ENCODE data around the gene LDLRAD4. TPM values are rescaled to one million over a fixed set of nuclear protein-coding genes. Genes with fewer than 3 reads are reported as not detected.
"Not testable (repeated sequence)": the region's sequence is repeated elsewhere in the genome, so short reads cannot be mapped to it uniquely, and the experiment has no call there.

LDLRAD4 gene
- total RNA-seq, 3 donors from 2014 or later, result 17.5 to 20.4 (median 18.3) TPM

DNA sequence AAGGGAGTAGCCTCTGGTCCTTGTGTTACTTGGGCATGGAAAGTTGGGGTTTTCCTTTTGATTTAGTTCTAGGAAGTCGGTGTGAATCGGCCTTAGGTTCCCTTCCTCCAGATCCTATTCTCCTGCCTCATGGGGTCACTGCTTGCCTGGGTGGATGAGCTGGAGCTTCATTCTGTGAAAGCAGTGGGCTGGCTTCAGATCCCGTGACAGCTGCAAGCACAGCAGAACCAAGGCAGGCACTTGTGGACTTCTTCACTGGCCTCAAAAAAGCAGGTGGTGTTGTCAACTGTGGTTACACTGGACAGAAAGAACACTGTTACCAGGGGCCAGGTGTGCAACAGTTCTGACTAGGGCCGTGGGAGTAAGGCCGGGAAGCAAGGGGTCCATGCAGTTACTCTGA lies 243.4 kb downstream of the LDLRAD4 start:
- no peak overlapping the region for H3K4me3 Mint-ChIP-seq
- no peaks in the 10 kb centered on the region for H3K27me3 Mint-ChIP-seq (ENCODE audit: low read depth)
- peaks cover 12% of the 10 kb centered on the region for H3K36me3 Mint-ChIP-seq (ENCODE audit: insufficient read depth)
- no peak for ATAC-seq
- peaks cover 55% of the 10 kb centered on the region for H3K4me1 Mint-ChIP-seq (ENCODE audit: low read depth)
- H3K9me3 Mint-ChIP-seq, result peaks cover 3% of the 10 kb centered on the region
- DNase-seq, result no peak

DNA sequence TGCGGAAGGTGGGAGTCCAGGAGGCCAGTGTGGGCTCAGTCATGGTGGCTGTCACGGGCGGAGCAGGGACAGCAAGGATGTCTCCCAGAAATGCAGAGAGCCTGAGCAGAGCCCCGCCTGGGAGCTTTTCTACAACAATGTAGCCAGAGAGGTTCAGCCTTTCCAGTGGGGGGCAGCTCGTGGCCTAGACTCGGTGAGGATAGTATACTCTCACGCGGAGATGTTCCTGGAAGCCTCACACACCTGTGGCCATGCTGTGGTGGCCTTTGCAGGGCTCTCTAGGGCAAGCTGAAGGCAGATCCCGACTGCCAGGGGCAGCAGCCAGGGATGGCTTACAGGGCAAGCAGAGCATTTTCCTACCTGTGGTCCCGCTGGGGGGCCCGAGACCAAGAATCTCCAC lies 244.1 kb downstream of the LDLRAD4 start:
- no peak for DNase-seq
- Mint-ChIP-seq H3K36me3 (ENCODE audit: insufficient read depth) (peaks cover 14% of the 10 kb centered on the region), H3K27me3 (ENCODE audit: low read depth) (no peaks in the 10 kb centered on the region), H3K9me3 (peaks cover 3% of the 10 kb centered on the region), H3K4me3 (no peak overlapping the region), H3K4me1 (ENCODE audit: low read depth) (peaks cover 56% of the 10 kb centered on the region)
- ATAC-seq, result no peak

DNA sequence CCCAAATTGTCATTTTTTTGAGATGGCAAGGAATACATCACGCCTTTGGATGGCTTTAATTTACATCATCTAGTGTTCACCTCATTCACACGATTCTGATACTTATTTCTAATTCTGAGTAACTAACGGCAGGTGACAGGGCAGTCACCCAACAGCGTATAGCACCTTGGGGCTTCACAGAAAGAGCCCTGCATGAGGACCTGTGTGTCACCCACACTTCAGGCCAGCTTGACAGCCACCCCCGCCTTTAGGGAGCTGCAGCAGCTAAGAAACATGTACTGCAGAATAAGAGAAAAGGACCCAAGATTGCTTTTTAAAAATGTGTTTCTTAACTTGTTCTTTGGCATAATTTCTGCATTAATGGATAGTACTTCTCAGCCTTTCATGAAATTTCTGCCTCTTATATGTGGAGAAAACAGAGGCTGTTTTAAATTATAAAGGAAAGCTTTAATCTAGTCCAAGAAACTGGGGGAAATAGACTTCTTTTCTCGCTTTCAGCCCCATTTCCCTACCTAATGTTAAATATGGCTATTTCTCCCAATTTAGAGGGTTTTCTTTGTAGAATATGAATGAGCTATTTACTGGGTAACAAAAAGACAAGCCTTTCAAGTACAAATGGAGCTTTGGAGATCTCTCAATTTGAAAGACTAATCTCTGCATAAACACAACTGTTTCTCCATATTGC lies 245.1 kb downstream of the LDLRAD4 start:
- peaks cover 14% of the 10 kb centered on the region for H3K36me3 Mint-ChIP-seq (ENCODE audit: insufficient read depth)
- no peaks in the 10 kb centered on the region for H3K27me3 Mint-ChIP-seq (ENCODE audit: low read depth)
- peak overlapping the region; percentile 21 for H3K4me3 Mint-ChIP-seq
- H3K4me1 Mint-ChIP-seq (ENCODE audit: low read depth), result peaks cover 58% of the 10 kb centered on the region
- peaks cover 3% of the 10 kb centered on the region for H3K9me3 Mint-ChIP-seq
- DNase-seq, result peak; percentile 15
- ATAC-seq, result peak; percentile 63 to 66

DNA sequence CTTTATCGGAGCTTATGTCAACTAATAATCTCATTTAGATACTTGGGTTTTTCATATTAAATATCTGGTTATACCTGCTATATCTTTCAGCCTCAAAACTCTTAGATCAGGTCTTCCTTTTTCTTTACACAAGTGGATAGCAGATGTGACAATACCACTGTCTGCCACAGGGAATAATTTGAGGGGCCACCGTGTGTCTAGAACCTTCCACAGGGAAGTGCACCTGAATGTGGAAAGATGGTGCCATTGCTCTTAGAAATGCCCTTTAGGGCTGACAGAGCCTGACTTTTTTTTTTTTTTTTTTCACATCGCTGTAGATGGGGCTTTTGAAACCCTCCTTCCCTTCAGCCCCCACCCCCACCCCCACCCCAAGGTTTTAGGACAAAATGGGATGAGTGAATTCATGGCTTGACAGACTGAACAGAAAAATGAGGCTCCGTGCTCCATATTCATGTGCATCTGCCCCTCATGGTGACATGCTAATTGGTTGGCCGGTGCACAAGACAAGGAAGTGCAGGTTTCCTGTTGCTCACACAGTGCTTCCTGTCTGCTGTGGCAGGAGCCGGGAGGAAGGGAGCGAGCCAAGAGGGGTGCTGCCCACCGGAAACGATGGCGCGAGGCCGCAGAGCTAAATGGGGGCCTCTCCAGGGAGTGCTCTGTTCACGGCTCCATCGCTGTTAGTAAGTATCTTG lies 246.0 kb downstream of the LDLRAD4 start:
- Mint-ChIP-seq H3K36me3 (ENCODE audit: insufficient read depth) (peaks cover 18% of the 10 kb centered on the region), H3K4me3 (peak overlapping the region; percentile 88), H3K27me3 (ENCODE audit: low read depth) (no peaks in the 10 kb centered on the region), H3K9me3 (peaks cover 3% of the 10 kb centered on the region), H3K4me1 (ENCODE audit: low read depth) (peaks cover 66% of the 10 kb centered on the region)
- DNase-seq, result peak; percentile 42
- ATAC-seq, result peak; percentile 85 to 89

DNA sequence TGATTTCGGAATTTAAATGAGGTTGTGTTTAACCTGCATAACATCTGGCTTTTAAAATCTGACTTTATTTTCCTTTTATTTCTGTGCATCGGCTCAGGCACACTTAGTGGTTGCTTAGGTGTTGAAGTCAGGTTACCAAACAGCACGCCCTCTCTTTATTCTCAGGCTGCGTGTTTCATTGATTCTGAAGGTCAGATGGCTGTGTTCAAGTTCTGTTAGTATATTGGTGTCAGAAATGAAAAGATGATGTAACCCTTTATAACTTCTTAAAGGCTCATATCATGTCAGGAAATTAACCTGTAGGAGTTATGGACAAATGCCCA lies 246.5 kb downstream of the LDLRAD4 start:
- no peaks in the 10 kb centered on the region for H3K27me3 Mint-ChIP-seq (ENCODE audit: low read depth)
- peak overlapping the region; percentile 88 for H3K4me3 Mint-ChIP-seq
- peaks cover 3% of the 10 kb centered on the region for H3K9me3 Mint-ChIP-seq
- ATAC-seq, result peak; percentile 16 to 26
- peaks cover 66% of the 10 kb centered on the region for H3K4me1 Mint-ChIP-seq (ENCODE audit: low read depth)
- H3K36me3 Mint-ChIP-seq (ENCODE audit: insufficient read depth), result peaks cover 19% of the 10 kb centered on the region
- DNase-seq, result no peak

DNA sequence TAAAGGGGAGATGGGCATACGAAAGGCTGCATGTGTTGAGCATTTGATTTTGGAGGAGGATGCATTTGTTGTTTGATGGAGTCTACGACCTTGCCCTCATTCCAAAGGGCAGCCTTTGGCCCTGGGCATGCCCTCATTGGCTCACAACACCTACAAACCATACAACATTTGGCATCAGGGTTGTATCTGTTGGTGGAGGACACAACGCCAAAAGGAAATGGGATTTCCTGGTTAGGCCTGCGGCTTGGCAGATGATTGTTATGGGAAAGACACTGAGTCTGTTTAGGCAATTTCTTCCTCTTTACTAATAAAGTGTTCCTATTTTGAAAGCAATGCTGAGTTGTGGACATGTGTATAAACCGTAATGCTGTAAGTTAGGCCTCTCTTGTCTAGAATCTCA lies 246.9 kb downstream of the LDLRAD4 start:
- ATAC-seq (peak; percentile 6 to 8), DNase-seq (no peak)
- Mint-ChIP-seq H3K4me1 (ENCODE audit: low read depth) (peaks cover 69% of the 10 kb centered on the region), H3K9me3 (peaks cover 3% of the 10 kb centered on the region), H3K27me3 (ENCODE audit: low read depth) (no peaks in the 10 kb centered on the region), H3K36me3 (ENCODE audit: insufficient read depth) (peaks cover 19% of the 10 kb centered on the region), H3K4me3 (peak overlapping the region; percentile 88)

DNA sequence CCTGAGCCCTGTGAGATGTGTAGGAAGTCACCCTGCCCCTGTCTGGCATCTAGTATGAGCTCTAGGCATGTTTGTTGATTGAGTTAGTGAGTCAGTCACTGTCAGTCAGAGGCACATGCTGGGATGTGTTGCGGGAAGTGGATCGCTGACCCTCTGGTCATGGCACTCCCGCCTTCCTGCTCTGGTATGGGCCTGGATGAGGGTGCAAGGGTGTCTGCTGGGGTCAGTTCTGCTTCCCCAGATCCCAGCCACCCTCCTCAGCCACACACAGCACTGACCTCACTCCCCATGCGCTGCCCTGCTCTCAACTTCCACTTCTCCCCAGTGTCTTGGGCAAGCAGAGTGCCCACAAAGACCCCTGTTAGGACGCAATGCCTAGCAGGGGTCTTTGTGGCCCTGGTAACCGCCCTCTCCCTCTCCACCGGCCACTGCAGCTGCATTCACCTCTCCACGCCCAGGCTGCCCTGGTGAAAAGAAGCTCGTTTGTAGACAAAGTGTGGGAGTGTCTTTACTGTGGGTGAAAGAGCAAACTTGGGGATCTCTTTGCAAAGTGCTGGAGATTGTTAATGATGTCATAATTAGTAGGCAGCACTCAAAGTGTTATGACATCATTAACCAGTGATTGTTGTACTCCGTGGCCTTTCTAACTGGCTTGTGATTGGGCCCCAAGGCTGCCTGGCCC lies 252.1 kb downstream of the LDLRAD4 start:
- Mint-ChIP-seq H3K27me3 (ENCODE audit: low read depth) (no peaks in the 10 kb centered on the region), H3K4me1 (ENCODE audit: low read depth) (peaks cover 40% of the 10 kb centered on the region), H3K36me3 (ENCODE audit: insufficient read depth) (peaks cover 46% of the 10 kb centered on the region), H3K4me3 (no peak overlapping the region), H3K9me3 (peaks cover 3% of the 10 kb centered on the region)
- ATAC-seq (no peak), DNase-seq (no peak)

DNA sequence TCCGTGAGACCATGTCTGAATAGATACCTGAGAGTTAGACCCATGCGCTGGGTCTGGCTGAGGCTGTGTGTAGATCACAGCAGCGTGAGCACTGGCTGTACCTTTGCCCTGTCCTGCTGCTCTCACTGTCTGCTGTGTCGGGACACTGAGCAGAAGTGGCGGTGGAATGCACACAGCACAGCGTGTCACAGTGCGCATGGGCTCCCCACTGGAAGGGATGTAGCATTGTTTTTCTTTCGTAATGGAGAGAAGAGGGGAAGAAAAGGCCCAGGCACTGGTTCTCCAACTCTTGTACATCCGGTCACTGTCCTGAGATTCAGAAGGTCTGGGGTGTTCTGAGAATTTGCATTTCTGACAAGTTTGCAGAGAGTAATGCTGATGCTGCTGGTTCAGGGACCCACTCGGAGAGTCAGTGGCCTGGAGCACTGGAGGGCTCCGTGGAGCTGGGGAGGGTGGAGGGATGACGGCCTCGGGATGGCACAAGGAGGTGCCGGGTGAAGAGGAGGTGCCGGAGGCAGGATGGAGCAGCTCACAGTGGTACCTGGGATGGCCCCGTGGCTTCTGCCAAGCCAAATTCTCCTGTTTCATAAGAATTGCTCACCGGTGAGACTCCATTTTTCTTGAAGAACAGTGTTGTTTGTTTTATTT lies 252.8 kb downstream of the LDLRAD4 start:
- Mint-ChIP-seq H3K9me3 (peaks cover 3% of the 10 kb centered on the region), H3K4me1 (ENCODE audit: low read depth) (peaks cover 37% of the 10 kb centered on the region), H3K36me3 (ENCODE audit: insufficient read depth) (peaks cover 49% of the 10 kb centered on the region), H3K4me3 (no peak overlapping the region), H3K27me3 (ENCODE audit: low read depth) (no peaks in the 10 kb centered on the region)
- ATAC-seq, result no peak
- no peak for DNase-seq

DNA sequence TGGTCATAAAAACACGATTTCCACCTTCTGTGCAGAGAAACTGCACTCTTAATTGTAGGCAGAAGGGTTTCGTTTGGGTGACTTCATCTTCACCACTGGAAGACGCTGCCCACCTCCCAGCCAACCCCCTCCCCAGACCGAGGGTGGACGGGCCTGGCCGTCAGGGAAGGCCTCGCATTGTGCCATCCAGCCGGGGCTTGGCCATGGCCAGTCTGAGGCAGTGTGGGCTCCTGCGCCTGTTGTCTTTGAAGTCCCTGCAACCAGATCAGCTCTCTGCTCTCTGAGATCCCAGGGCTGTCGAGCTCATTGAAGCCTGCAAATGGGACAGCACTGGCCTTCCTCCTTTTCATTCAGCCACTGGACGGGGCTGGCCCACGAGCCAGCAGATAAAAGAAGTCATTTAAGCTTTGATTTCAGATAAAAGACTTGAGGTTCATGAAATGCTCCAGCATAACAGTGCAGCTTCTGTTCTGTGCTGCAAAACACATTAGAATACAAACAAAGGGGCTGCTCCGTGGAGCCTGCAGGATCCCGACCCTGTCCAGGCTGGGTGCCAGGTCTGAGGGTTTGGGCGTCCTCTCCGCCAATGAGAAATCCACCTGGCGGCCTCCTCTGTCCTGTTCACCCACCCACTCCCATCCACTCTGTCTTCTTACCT lies 253.5 kb downstream of the LDLRAD4 start:
- Mint-ChIP-seq H3K4me3 (no peak overlapping the region), H3K27me3 (ENCODE audit: low read depth) (no peaks in the 10 kb centered on the region)

DNA sequence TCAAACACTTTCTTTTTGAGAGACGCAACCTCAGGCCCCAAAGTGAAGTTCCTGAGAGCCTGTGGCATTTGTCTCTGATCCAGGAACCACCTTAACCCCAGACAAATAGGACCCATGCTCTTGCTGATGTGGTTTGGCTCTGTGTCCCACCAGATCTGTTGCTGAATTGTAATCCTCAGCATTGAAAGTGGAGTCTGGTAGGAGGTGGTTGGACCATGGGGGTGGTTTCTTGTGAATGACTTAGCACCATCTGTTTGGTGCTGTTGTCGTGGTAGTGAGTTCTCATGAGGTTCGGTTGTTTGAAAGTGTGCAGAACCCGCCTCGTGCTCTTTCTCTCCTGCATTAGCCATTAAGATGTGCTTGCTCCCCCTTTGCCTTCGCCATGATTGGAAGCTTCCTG lies 255.2 kb downstream of the LDLRAD4 start:
- H3K4me1 Mint-ChIP-seq (ENCODE audit: low read depth), result peaks cover 30% of the 10 kb centered on the region
- DNase-seq (no peak), ATAC-seq (no peak)
- H3K4me3 Mint-ChIP-seq, result no peak overlapping the region
- peaks cover 4% of the 10 kb centered on the region for H3K9me3 Mint-ChIP-seq
- H3K27me3 Mint-ChIP-seq (ENCODE audit: low read depth), result no peaks in the 10 kb centered on the region
- peaks cover 49% of the 10 kb centered on the region for H3K36me3 Mint-ChIP-seq (ENCODE audit: insufficient read depth)

More for the DNA sequence above, 253.5 kb downstream of the LDLRAD4 start:
- H3K36me3 Mint-ChIP-seq (ENCODE audit: insufficient read depth), result peaks cover 46% of the 10 kb centered on the region
- H3K9me3 Mint-ChIP-seq, result no peaks in the 10 kb centered on the region
- DNase-seq (no peak), ATAC-seq (no peak)
- H3K4me1 Mint-ChIP-seq (ENCODE audit: low read depth), result peaks cover 32% of the 10 kb centered on the region

DNA sequence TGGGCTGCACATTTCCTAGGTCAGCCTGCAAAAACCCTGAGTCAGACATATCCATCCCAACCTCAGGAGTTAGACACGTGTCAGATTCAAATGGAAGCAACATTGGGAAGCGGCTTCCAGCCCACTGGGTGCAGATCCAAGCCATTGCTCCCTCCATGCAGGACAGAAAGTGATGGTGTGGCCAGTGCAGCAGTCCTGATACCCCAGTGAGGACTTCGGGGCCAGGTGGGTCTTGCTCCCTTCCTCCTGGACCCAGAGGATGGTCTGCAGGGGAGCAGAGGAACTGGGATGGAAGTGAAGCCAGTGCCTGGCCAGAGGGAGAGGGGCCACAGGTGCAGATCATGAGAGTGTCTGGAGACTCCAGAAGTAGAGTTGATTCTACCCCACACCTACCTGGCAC lies 255.8 kb downstream of the LDLRAD4 start:
- Mint-ChIP-seq H3K36me3 (ENCODE audit: insufficient read depth) (peaks cover 49% of the 10 kb centered on the region), H3K4me3 (no peak overlapping the region), H3K4me1 (ENCODE audit: low read depth) (peaks cover 25% of the 10 kb centered on the region), H3K9me3 (peaks cover 5% of the 10 kb centered on the region), H3K27me3 (ENCODE audit: low read depth) (no peaks in the 10 kb centered on the region)
- DNase-seq, result no peak
- ATAC-seq, result no peak

DNA sequence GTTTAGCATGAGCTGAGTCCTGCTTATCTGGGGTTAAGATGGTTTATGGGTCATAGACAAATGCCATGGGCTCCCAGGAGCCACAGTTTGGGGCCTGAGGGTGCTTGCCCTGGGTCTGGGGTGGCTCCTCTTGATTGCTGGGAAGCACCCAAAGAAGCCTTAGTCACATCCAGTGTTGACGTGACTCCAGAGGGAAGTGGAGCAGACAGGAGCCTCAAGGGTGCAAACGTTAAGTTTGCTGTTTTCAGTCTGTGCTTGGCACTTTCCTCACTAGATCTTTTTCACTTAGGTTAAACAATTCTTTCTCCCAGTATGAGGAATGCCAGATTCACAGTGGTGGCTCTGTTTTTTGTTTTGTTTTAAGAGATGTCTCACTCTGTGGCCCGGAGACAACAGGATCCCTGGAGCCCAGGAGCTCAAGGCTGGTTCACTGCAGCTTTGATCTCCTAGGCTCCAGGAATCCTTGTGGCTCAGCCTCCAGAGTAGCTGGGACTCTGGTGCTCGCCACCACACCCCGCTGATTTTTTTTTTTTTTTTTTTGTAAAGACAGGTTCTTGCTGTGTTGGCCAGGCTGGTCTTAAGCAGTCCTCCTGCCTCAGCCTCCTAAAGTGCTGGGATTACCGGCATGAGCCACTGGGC lies 256.5 kb downstream of the LDLRAD4 start:
- Mint-ChIP-seq H3K4me3 (no peak overlapping the region), H3K4me1 (ENCODE audit: low read depth) (peaks cover 21% of the 10 kb centered on the region), H3K36me3 (ENCODE audit: insufficient read depth) (peaks cover 46% of the 10 kb centered on the region), H3K9me3 (peaks cover 5% of the 10 kb centered on the region), H3K27me3 (ENCODE audit: low read depth) (no peaks in the 10 kb centered on the region)
- DNase-seq (no peak), ATAC-seq (no peak)

DNA sequence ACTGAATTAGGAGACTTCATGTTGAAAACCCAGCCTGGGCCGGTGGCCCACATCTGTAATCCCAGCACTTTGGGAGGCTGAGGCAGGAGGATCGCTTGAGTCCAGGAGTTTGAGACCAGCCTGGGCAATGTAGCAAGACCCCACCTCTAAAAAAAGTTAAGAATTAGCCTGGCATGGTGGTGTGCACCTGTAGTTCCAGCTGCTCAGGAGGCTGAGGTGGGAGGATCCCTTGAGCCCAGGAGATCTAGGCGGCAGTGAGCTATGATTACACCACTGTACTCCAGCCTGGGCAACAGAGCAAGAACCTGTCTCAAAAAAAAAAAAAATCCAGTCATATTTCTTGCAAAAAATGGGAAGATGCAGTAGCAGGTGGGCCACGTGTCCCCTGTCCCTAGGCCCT lies 257.8 kb downstream of the LDLRAD4 start:
- Mint-ChIP-seq H3K36me3 (ENCODE audit: insufficient read depth) (peaks cover 41% of the 10 kb centered on the region), H3K4me1 (ENCODE audit: low read depth) (peaks cover 22% of the 10 kb centered on the region)
- not testable (repeated sequence) for ATAC-seq; H3K4me3 Mint-ChIP-seq; H3K9me3 Mint-ChIP-seq; DNase-seq; H3K27me3 Mint-ChIP-seq (ENCODE audit: low read depth)
